ENCODE measurements around the gene HYAL1.
"Not testable (repeated sequence)": the region's sequence is repeated elsewhere in the genome, so short reads cannot be mapped to it uniquely, and the experiment has no call there.

HYAL1 gene

DNA sequence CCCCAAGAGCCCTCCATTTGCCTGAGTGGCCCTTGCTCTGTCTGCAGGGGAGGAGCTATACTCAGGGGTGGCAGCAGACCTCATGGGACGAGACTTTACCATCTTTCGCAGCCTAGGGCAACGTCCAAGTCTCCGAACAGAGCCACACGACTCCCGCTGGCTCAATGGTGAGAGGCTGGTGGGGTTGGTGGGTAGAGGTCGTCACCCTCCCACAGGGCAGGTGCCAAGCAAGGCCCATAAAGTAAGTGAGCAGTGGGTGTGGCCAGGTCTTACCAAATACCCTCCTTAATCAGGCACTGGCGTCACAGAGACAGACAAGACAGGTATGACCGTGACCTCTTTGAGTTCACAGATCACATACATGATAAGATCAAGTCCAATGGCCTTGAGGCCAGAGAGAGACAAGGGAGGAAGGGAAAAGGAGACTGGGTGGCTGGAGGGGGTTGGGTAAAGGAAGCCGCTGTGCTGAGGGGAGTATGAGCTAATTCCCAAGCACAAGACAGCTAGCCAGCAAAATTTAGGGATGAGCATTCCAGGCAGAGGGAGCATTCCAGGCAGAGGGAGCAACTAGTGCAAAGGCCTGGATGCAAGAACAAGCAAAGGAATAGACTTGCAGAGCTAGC, 31.9 kb downstream of the HYAL1 start:
- no peak for DNase-seq

DNA sequence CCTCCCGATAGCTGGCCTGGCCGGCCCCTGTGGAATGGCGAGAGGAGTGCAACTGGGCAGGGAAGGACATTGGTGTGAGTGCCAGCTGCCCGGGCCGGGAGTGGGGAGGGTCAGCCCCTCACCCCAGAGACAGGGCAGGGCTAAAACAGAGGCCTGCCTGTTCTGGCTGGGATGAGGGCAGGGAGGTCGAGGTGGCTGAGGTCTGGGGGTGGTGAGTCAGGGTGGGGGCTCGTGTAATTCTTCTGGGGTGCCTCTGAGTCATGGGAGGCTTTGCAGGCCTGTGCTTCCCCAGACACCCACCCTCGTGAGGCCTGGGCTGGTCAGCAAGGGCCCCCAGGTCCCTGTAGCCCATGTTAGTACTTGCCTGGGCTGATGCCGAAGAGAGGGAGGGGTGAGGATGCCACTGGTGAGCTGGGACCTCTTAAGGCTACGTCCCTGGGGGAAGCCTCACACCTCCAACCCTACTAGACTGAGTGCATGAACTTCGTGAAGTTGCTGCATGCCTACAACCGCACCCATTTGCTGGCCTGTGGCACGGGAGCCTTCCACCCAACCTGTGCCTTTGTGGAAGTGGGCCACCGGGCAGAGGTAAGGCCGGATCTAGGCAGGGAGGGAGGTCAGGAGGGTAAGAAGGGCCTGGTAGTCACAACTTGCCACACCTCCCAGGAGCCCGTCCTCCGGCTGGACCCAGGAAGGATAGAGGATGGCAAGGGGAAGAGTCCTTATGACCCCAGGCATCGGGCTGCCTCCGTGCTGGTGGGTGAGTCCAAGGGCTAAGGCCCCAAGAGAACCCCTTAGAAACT, 32.8 kb downstream of the HYAL1 start:
- DNase-seq: no peak

DNA sequence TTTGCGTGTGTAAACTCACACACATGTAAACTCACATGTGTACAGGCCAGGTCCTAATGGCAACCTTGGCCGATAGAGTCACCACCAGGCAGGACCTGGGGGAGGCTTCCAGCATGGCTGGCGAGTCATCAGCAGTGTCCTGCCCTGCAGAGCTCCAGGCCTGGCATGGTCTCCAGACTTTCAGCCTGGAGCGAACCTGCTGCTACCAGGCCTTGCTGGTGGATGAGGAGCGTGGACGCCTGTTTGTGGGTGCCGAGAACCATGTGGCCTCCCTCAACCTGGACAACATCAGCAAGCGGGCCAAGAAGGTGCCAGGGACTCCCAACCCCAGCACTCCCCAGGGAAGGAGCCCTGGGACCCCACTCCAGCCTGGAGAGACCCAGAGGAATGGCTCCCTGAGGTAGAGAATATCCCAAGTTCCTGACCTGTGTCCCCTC, 33.4 kb downstream of the HYAL1 start:
- DNase-seq: no peak

DNA sequence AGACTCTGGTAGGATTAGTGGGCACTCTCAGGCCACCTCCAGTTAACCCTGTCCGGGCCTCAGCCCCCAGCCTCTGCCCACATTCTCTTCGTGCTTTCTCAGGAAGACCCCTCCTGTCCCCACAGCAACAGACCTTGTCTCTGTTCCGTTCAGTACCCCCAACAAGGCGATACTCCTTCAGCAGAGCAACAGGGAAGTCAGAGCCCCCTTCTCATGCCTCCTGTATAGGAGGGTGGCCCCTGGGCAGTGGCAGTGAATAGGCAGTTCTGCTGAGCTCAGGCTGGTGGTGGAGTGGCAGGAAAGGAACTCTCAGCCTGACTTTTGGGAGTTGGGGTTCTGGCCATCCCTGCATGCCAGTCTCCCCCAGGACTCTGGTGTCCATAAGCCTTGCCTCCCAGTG, 33.9 kb downstream of the HYAL1 start:
- DNase-seq: no peak

DNA sequence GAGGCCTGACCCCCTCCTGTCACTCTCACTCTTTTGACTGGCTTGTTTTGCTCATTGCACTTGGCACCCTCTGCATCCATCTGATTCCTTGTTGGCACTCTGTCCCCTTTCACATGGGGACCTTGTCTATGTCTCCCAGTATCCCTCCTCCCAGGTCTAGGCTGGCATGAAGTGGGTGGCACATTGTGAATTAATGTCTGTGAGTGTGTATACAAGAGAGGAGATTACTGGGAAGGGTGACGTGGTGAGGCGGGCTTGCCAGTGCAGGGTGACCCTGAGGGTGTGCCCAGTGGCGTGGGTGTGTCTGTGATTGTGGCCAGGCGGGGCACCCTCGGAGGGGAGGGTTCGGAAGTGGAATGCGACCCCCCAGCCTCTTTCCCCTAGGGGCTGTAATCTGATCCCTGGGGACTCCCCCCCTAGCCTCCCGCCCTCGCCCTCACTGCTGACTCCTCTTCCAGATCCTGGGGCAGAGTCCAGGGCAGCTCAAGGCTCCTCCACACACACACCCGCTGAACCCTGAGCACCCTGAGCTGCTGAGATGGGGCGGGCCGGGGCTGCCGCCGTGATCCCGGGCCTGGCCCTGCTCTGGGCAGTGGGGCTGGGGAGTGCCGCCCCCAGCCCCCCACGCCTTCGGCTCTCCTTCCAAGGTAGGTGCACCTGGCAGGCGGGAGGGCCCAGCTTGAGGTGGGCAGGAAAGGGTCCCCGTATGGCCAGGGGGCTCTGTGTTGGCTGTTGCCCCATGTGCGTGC, 34.5 kb downstream of the HYAL1 start, which contains the start of gene SEMA3B:
Gene SEMA3B, plus strand, starts transcription at position 445 of the 749 bp plus-strand sequence. Its CDS starts 94 bp downstream, at position 539.
- no peak for DNase-seq

DNA sequence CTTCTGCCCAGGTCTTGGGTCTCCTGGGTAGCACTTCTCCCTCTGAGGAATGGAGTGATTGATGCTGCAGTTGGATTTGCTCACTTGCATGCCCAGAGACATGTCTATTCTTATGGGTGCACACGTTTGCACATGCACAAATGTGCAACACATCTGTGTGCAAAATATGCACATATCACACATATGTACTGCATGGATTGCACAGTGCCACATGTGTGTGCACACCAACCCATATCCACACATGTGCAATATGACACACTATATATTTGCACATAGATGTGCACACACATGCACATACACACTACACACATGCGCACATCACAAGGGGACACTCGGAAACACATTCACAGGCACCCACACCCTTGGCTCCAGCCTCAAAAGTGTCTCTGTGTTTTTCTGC, 35.1 kb downstream of the HYAL1 start:
- no peak for DNase-seq

DNA sequence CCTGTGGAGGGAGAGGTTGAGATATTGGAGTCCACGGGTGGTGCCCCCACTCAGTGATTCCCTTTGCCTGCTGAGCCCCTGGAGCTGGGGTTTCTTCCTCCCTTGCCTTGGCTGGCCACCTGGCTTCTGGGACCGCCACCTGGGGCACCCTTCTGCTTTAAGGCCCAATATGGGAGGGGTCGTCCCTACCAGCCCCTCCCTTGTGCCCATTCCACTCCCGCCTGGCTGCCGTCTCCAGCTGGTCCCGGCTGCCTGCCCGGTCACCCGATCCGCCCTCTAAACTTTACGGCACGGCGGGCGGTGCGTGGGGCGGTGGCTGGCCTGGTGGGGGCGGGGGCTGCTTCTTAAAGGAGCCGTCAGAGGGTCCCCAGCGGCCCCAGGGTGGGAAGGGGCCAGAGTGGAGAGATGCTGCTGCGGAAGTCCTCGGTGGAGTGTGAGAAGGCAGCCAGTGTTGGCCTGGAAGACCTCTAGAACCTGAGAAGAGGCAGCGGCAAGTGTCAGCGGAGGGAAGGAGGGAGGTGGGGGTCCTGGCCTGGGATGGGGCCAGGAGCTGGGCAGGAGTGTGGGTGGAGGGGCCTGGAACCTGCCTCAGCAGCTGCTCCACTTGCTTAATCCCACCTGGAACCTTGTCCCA, 36.0 kb downstream of the HYAL1 start:
- no peak for DNase-seq

DNA sequence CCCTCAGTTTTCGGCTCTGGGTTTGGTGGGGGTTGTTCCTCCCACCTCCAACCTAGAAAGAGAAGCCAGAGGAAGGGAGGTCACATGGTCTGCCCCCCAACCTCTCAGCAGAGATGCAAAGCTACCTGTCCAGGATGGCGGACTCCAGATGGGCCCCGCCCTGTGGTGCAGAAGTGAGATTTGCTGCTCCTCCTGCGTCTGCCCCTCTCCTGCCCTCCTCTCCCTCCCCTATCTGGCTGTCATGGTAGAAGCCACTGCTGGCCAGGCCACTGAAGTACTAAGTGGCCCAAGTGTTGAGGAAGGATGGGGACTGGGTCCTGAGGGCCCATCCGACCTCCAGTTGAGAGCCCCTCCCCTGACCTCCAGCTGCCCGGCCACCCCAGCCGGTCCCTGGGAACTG, 36.5 kb downstream of the HYAL1 start:
- no peak for DNase-seq

DNA sequence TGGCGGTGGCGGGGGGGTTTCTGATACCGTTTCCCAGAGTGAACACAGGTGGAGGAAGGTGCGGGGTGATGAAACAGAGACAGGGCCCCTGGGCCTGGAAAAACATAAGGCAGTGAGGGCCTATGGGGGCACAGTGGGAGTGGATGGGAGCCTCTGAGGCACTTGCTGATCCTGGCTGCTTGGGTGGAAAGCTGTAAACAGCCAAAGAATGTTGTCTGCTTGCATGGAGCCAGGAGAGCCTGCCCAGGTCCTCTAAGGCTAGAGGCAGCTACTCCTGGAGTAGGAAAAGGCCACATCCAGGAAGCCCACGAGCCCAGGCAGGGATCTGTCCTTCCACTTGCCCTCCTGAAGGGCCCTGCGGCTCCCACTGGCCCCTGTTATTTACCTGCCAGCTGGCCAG, 37.4 kb downstream of the HYAL1 start:
- no peak for DNase-seq

DNA sequence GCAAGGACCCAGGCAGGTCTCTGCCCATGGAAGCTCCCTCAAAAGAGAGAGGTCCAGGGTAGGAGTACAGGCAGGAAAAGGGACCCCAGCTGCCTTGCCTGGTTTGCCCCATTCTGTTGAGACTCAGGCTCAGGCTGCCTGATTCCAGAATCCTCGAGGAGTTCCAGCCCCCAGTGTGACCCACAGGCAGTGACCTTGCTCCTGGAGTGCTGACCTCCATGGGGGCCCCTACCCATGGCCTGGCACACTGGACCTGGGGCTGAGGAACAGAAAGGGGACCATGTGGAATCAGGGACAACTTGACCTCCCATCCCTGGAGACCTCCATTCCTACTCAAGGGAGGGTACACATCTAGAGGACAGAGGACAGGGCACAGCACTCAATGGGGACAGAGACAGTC, 37.8 kb downstream of the HYAL1 start:
- no peak for DNase-seq

DNA sequence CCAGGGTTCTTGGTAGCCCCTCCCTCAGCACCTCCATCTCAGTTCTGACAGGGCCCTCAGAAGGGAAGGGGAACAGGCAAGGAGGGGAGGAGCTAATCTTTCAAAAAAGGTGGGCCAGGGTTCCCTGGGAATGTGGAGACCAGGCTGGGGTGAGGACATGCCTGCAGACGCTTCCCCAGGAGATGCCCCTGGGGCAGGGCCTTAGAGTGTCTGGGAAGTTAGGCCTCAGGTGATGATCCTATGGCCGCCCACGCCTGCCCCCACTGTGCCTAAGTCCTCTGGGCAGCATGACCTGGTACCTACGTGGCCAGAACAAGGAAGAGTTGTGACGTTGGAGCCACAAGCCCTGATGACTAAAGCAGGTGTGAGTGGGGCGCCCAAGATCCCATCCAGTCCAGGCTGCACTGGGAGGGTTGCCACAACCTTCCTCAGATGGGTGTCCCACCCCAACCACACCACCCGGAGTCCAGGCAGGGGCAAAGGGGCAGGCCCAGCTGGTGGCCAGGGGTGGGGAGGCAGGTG, 38.3 kb downstream of the HYAL1 start:
- no peak for DNase-seq

DNA sequence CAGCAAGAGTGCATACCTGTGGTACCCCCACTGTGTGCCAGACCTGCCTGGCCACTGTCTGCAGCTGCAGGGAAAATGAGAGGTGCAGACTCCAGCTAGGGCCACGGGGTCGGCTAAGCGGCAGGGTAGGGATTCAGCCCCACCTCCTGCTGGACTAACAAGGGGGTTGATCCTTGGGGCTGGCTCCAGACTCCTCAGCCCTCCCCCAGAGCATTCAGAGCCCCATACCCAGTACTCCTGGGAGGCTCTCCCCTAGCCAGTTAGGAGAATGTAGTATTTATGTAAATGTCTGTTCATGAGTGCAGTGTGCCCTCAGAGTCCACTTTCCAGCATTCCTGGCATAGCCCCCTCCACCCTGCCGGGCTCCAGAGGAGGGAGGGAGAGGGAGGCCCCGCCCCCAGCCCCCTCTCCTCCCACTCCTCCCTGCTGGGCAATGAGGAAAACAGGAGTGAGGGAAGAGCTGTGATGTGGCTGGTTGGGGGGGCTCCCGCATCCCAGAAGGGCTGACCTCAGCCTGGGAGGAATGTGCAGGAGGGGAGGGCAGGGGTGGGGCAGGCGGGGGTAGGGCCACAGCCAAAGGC, 38.9 kb downstream of the HYAL1 start:
- no peak for DNase-seq

DNA sequence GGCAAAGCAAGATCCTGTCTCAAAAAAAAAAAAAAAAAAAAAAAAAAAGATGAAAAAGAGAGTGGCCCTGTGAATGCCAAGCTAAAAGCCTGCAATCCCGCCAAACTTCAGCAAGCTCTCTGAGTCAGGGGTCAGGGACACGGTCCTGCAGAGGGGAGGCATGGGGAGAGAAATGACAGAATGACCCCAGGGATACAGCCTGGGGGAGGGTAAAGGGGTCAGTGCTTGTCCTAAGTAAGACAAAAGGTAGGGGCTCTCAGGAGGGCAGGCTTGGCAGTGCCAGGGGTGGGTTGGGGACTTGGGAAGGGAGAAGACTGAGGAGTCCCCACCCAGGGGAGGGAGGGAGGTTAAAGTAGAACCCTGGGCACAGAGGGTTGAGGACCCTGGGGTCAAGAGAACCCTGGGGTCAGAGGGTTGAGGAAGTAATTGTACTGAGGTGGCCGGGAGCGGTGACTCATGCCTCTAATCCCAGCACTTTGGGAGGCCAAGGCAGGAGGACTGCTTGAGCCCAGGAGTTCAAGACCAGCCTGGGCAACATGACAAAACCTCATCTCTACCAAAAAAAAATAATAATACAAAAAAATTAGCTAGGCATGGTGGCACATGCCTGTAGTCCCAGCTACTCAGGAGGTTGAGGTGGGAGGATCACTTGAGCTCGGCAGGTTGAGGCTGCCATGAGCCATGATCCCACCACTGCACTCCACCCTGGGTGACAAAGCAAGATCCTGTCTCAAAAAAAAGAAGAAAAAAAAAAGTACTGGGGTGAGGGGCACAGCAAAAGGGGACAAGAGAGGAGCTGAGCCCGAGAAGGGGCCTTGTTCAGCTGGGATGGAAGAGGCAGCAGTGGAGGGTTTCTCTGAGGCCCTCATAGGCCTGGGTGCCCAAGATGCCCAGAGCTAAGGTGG, 39.6 kb downstream of the HYAL1 start:
- no peak for DNase-seq

DNA sequence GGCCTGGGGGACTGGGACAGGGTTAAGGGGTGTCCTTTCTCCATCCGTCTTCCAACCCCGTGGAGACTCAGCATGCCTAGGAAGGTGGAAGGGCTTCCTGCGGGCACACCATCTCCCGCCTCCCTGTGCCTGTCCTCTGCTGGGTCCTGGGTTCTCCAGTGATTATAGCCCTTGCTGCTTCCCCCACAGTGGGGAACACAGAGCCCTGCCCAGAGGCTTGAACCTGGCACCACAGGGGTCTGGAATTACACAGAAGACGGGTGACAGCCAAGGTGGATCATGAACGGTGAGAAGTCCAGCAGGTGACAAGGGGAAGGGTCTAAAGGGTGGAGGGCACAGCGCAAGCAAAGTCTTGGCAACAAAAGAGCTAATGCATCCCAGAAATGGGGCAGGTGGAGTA, 40.6 kb downstream of the HYAL1 start:
- no peak for DNase-seq

DNA sequence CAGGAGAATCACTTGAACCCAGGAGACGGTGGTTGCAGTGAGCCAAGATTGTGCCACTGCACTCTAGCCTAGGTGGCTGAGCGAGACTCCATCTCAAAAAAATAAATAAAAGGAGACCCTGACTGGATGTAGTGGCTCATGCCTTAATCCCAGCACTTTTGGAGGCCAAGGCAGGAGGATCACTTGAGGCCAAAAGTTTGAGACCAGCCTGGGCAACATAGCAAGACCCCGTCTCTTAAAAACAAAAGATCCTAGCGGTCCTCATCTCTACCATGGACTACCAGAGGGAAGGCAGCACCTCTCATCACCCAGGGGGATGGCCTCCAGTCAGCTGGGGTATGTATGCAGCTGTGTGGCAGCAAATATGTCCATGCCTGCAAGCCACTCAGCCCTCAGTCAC, 41.2 kb downstream of the HYAL1 start:
- DNase-seq: not testable (repeated sequence)

DNA sequence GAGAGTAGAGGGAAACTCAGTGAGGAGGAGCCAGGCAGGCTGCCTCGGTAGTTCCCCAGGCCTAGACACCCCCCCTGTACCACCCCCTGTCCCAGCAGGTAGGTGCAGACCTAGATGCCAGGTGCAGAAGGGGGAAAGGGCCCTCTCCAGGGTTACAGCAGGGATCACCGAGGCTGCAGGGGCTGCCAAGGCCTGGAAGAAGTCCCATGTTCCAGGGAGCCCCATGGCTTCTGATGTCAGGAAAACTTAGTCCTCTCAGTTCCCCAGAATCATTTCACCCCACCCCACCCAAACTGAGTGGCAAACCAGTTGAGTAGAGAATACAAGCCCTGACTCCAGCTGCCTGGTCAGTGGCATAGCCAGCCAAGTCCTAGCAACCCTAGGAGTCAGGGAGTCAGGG, 41.9 kb downstream of the HYAL1 start:
- no peak for DNase-seq

DNA sequence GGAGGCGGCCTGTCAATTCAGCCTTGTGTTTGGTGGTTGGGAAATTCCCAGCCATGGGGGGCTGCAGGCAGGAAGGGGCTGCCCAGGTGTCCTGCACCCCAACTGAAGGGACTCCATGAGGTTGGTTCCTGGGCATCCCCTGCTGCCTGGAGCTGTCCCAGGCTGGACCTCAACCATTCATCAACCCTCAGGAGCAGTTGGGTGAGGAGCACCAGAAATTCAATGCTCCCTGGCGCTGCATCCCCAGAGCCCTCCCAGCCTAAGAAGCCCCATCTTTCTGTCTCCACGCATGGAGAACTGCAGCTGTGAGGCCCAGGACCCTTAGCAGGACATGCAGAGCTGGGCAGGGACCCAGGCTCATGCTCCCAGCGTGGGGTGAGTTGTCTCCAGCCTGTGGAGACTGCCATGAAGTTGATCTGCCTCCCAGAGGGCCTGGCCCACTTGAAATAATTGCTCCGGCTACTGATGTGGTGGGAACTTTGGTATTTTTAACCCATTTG, 42.4 kb downstream of the HYAL1 start:
- DNase-seq: no peak

DNA sequence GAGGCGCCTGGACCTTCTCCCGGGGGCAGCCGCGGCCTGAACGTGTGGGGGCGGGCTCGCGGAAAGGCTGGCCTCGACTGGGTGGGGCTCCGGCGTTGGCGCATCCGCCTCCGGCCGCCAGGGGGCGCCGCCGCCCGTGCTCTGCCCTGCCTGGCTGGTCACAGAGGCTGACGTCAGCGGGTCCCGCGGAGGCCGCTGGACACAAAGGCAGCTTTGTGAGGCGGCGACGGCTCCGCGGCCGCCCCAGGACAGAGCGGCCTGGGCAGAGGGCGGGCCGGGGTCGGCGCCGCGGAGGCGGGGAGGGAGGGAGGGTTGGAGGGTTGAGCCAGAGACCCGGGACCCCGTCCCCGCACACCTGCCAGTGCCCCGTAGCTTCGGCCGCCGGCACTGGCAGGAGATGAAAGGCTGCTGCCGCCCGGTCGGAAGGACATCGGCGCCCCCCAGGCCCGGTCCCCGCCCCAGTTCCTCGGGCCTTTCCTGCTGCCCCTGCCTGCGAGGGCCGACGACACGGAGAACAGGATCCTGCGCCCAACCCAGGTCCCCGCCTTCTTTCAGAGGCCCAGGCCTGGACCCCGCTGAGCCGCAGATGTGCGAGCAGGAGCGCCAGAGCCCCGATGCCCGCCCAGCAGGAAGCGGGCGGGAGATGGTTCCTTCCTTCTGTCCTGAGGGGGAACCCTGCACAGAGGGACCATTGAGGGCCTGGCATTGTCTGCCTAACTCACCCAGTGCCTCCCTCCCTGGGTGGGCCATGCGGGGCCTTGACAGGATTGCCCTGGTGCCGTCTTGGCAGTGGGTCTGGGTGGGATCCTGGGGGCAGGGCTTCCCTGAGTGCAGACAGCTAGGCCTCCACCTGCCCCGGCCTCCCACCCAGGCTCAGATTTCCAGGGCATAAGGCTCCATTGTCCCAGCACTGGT, 43.1 kb downstream of the HYAL1 start:
- peak; percentile 67 for DNase-seq

DNA sequence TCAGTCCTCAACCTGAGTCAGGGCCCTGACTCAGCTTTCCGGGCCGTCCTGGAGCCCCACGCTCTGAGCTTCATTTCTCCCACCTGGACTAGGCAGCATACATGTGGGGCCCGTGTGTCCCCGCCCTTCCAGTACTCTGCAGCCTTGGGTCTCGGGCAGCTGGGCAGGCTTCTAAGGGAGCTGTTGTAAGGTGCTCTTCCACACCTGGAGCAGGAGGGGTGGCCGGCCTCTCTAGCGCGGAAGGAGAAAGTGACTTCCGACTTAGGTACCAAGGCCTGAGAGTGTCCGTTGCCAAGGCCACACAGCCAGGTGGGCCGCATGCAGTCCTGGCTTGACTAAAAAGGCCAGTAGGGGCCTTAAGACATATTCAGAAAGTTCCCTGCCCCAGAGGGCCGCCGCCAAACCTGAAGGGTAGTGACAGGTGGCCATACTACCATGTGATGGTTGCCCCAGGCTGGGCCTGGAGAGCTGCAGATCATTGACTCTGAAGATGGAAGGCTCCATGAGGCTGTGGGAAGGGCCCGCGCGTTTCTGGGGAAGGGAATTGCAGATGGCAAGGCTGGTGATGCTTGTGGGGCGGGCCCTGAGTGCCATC, 43.8 kb downstream of the HYAL1 start:
- DNase-seq: no peak

DNA sequence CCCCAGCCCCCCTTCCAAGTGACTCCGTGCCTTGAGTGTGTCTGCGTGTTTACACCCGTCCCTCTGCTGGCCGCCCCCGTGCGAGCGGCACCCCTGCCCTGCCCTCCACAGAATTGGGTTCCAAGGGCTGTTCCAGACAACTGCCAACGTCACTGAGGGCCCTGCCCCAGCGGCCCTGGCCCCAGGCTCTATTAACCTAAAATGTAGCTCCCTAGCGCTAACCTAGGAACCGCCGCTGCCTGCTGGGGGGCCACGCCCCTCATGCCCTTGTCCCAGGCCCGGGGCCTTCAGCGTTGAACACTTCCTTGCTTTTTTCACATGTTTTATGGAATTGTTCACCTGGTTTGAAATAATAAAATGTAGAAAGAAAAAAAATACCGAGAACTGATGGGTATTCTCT, 44.4 kb downstream of the HYAL1 start:
- no peak for DNase-seq

All from activated effector memory CD4-positive, alpha-beta T cell treated with Interleukin-2 at 50 U/mL for 16 hours (primary cell).